Mesendoderm (in vitro differentiated cells): ENCODE data around the gene KLKB1.

Experiments
- DNase-seq: peaks from one replicate; pipeline ENCODE4 v3.0.0; 2013
- H2AK5ac ChIP-seq: 2 replicates; pipeline ENCODE4 v1.6.1; 2013; ENCODE audit warnings: low read length, inconsistent platforms
- H2BK120ac ChIP-seq: 2 replicates; pipeline ENCODE4 v1.6.1; 2013; ENCODE audit warnings: low read depth, mild to moderate bottlenecking, low read length, moderate library complexity, mixed read lengths
- H2BK15ac ChIP-seq: replicated peaks from 2 replicates; pipeline ENCODE4 v1.6.1; 2013; ENCODE audit warnings: low read depth, mild to moderate bottlenecking, moderate library complexity
- H2BK5ac ChIP-seq: 2 replicates; pipeline ENCODE4 v1.6.1; 2013; ENCODE audit warnings: low read length, inconsistent platforms
- H3K18ac ChIP-seq: 2 replicates; pipeline ENCODE4 v1.6.1; 2013; ENCODE audit warnings: mild to moderate bottlenecking, low read length, mixed read lengths
- H3K23ac ChIP-seq: one replicate; pipeline ENCODE4 v1.6.1; 2013; ENCODE audit warnings: low read length
- H3K27ac ChIP-seq: 2 replicates; pipeline ENCODE4 v1.5.1; 2013; ENCODE audit warnings: low read depth, mild to moderate bottlenecking, inconsistent platforms, low read length, moderate library complexity
- H3K27me3 ChIP-seq: 2 replicates; pipeline ENCODE4 v1.6.1; 2013; ENCODE audit warnings: low read length, control low read depth, mild to moderate bottlenecking, inconsistent platforms; ENCODE audit not compliant: insufficient read depth, poor library complexity
- H3K36me3 ChIP-seq: 2 replicates; pipeline ENCODE4 v1.6.1; 2013; ENCODE audit warnings: low read length, inconsistent platforms; ENCODE audit not compliant: control insufficient read depth, insufficient read depth
- H3K4ac ChIP-seq: one replicate; pipeline ENCODE4 v1.6.1; 2013; ENCODE audit warnings: low read depth, mild to moderate bottlenecking, low read length, moderate library complexity
- H3K4me1 ChIP-seq: 2 replicates; pipeline ENCODE4 v1.6.1; 2013; ENCODE audit warnings: low read depth, low read length, inconsistent platforms; ENCODE audit not compliant: control insufficient read depth
- H3K4me2 ChIP-seq: 2 replicates; pipeline ENCODE4 v1.6.1; 2013; ENCODE audit warnings: low read length
- H3K4me3 ChIP-seq: 2 replicates; pipeline ENCODE4 v1.5.1; 2013; ENCODE audit warnings: mild to moderate bottlenecking, low read length
- H3K56ac ChIP-seq: one replicate; pipeline ENCODE4 v1.6.1; 2013; ENCODE audit warnings: low read length
- H3K79me1 ChIP-seq: 2 replicates; pipeline ENCODE4 v1.6.1; 2013; ENCODE audit warnings: low read length, inconsistent platforms
- H3K79me2 ChIP-seq: 2 replicates; pipeline ENCODE4 v1.6.1; 2013; ENCODE audit warnings: mild to moderate bottlenecking, low read length; ENCODE audit not compliant: control insufficient read depth, insufficient read depth
- H3K9ac ChIP-seq: 2 replicates; pipeline ENCODE4 v1.6.1; 2013; ENCODE audit warnings: low read length, inconsistent platforms
- H4K5ac ChIP-seq: one replicate; pipeline ENCODE4 v1.6.1; 2013; ENCODE audit warnings: low read length
- H4K8ac ChIP-seq: one replicate; pipeline ENCODE4 v1.6.1; 2013; ENCODE audit warnings: low read depth, mild to moderate bottlenecking, control low read depth, low read length, moderate library complexity
- WGBS: extraction: QIAGEN DNeasy Blood & Tissue Kit; methylation state at CpG from one replicate; pipeline ENCODE4 v1.1.7; 2013; ENCODE audit warnings: low lambda C conversion rate, missing lambda C conversion rate; ENCODE audit not compliant: insufficient coverage; ENCODE audit errors: extremely low coverage; 5-methylcytosine and 5-hydroxymethylcytosine counted together

KLKB1 gene

GRCh38 chr4:186217733-186218293 lies 9.5 kb upstream of the KLKB1 start:
- no CpG with 5 or more reads among the region's 1 CpG for WGBS
- H3K4me1 ChIP-seq: no peaks in the 10 kb centered on the region
- DNase-seq: peak; percentile 19

GRCh38 chr4:186221624-186222023 lies 5.7 kb upstream of the KLKB1 start:
- Histone ChIP-seq H4K5ac (no peak overlapping the region), H3K79me2 (no peaks in the 10 kb centered on the region), H3K9ac (no peak overlapping the region), H3K27me3 (no peaks in the 10 kb centered on the region), H2BK15ac (no peak overlapping the region), H3K4me1 (no peaks in the 10 kb centered on the region), H3K4ac (no peak overlapping the region), H3K23ac (no peak overlapping the region), H3K4me2 (no peak overlapping the region), H3K27ac (no peak overlapping the region), H2BK120ac (no peak overlapping the region), H3K79me1 (no peaks in the 10 kb centered on the region), H2BK5ac (no peak overlapping the region), H4K8ac (no peak overlapping the region), H2AK5ac (no peak overlapping the region), H3K36me3 (no peaks in the 10 kb centered on the region), H3K4me3 (no peak overlapping the region), H3K18ac (no peak overlapping the region), H3K56ac (no peak overlapping the region)
- DNase-seq: no peak
- no CpG with 5 or more reads among the region's 1 CpG for WGBS

More at GRCh38 chr4:186217733-186218293, 9.5 kb upstream of the KLKB1 start:
- Histone ChIP-seq H2BK15ac (no peak overlapping the region), H2BK5ac (no peak overlapping the region), H3K23ac (no peak overlapping the region), H3K18ac (no peak overlapping the region), H3K4me3 (no peak overlapping the region), H3K9ac (no peak overlapping the region), H3K4me2 (no peak overlapping the region), H3K79me2 (no peaks in the 10 kb centered on the region), H3K79me1 (no peaks in the 10 kb centered on the region), H2BK120ac (no peak overlapping the region), H3K27me3 (no peaks in the 10 kb centered on the region), H3K27ac (no peak overlapping the region), H3K56ac (no peak overlapping the region), H4K8ac (no peak overlapping the region), H2AK5ac (no peak overlapping the region), H3K4ac (no peak overlapping the region), H3K36me3 (no peaks in the 10 kb centered on the region), H4K5ac (no peak overlapping the region)

GRCh38 chr4:186225848-186226247 lies 1.5 kb upstream of the KLKB1 start:
- Histone ChIP-seq H3K4ac (no peak overlapping the region), H3K36me3 (no peaks in the 10 kb centered on the region), H3K23ac (no peak overlapping the region), H2BK5ac (no peak overlapping the region), H3K4me3 (no peak overlapping the region), H4K5ac (no peak overlapping the region), H3K4me1 (peaks cover 2% of the 10 kb centered on the region), H2BK120ac (no peak overlapping the region), H3K79me2 (no peaks in the 10 kb centered on the region), H2BK15ac (no peak overlapping the region), H3K79me1 (no peaks in the 10 kb centered on the region), H3K56ac (no peak overlapping the region), H3K18ac (no peak overlapping the region), H4K8ac (no peak overlapping the region), H3K27me3 (no peaks in the 10 kb centered on the region), H3K9ac (no peak overlapping the region), H2AK5ac (no peak overlapping the region), H3K4me2 (no peak overlapping the region), H3K27ac (no peak overlapping the region)
- DNase-seq: no peak

- Histone ChIP-seq H3K4me3 (no peak overlapping the region), H3K27me3 (no peaks in the 10 kb centered on the region), H4K8ac (no peak overlapping the region), H3K56ac (no peak overlapping the region), H3K23ac (no peak overlapping the region), H3K36me3 (no peaks in the 10 kb centered on the region), H3K79me2 (no peaks in the 10 kb centered on the region), H2BK5ac (no peak overlapping the region), H3K9ac (no peak overlapping the region), H3K4ac (no peak overlapping the region), H2AK5ac (no peak overlapping the region), H3K79me1 (no peaks in the 10 kb centered on the region), H3K4me1 (peaks cover 2% of the 10 kb centered on the region), H3K27ac (no peak overlapping the region), H2BK120ac (no peak overlapping the region), H4K5ac (no peak overlapping the region), H3K18ac (no peak overlapping the region), H3K4me2 (no peak overlapping the region), H2BK15ac (no peak overlapping the region)
- no peak for DNase-seq
- no CpG with 5 or more reads among the region's 3 CpGs for WGBS
These were observed 652 bp upstream of the KLKB1 start for GRCh38 chr4:186226521-186227189.

GRCh38 chr4:186227744-186228513 lies 622 bp downstream of the KLKB1 start:
- no peak overlapping the region for H2BK120ac ChIP-seq
- no peak overlapping the region for H2BK15ac ChIP-seq
- no peaks in the 10 kb centered on the region for H3K36me3 ChIP-seq
- no peak for DNase-seq
- no peak overlapping the region for H3K4me2 ChIP-seq
- no peak overlapping the region for H3K18ac ChIP-seq
- H4K8ac ChIP-seq: no peak overlapping the region
- H4K5ac ChIP-seq: no peak overlapping the region
- no CpG with 5 or more reads among the region's 2 CpGs for WGBS
- no peak overlapping the region for H3K4me3 ChIP-seq
- H3K4me1 ChIP-seq: peaks cover 2% of the 10 kb centered on the region
- H3K56ac ChIP-seq: no peak overlapping the region
- H3K4ac ChIP-seq: no peak overlapping the region
- no peak overlapping the region for H2AK5ac ChIP-seq
- H3K79me2 ChIP-seq: no peaks in the 10 kb centered on the region
- no peaks in the 10 kb centered on the region for H3K27me3 ChIP-seq
- no peak overlapping the region for H3K27ac ChIP-seq
- no peak overlapping the region for H3K9ac ChIP-seq
- H2BK5ac ChIP-seq: no peak overlapping the region
- no peak overlapping the region for H3K23ac ChIP-seq
- no peaks in the 10 kb centered on the region for H3K79me1 ChIP-seq
